ENCODE data around the gene SHROOM4.

DNA sequence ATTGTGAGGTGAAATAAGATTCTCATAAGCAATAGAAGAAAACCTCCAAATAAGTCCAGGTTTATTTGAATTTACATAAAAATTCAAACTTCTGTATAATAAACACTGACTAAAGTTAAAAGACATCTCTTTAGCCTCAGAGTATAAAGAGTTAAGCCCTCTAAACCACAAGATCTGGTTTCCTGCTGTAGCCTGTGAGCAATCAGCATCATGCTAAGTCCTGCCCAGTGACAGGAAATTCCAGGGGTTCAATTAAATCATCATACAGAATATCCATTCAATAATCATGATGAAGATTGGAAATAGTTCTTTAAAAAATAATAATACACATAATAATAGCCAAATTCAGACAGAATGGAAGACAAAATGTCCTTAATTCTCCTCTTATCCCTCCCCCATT is 204.2 kb downstream of the SHROOM4 start:
- no peak for TF ChIP-seq POLR2A (IDR thresholded peaks at IDR 0.05)
- TF ChIP-seq, protein P1, sequence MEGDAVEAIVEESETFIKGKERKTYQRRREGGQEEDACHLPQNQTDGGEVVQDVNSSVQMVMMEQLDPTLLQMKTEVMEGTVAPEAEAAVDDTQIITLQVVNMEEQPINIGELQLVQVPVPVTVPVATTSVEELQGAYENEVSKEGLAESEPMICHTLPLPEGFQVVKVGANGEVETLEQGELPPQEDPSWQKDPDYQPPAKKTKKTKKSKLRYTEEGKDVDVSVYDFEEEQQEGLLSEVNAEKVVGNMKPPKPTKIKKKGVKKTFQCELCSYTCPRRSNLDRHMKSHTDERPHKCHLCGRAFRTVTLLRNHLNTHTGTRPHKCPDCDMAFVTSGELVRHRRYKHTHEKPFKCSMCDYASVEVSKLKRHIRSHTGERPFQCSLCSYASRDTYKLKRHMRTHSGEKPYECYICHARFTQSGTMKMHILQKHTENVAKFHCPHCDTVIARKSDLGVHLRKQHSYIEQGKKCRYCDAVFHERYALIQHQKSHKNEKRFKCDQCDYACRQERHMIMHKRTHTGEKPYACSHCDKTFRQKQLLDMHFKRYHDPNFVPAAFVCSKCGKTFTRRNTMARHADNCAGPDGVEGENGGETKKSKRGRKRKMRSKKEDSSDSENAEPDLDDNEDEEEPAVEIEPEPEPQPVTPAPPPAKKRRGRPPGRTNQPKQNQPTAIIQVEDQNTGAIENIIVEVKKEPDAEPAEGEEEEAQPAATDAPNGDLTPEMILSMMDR (IDR thresholded peaks at IDR 0.05): no peak

All from esophagus squamous epithelium (tissue), 4 donors.